GM23248 (cell line): ENCODE measurements around the gene POLN.

Experiments used
- EZH2 ChIP-seq: fragments of 200-600 bp; sonication (generic); IDR thresholded peaks from 2 replicates; pipeline ENCODE4 v1.6.1; 2018; ENCODE audit warnings: antibody characterized with exemption, mild to moderate bottlenecking; ENCODE audit not compliant: insufficient read depth, poor library complexity, severe bottlenecking
- EZH2phosphoT487 ChIP-seq: fragments of 200-600 bp; sonication (generic); IDR thresholded peaks from 2 replicates; pipeline ENCODE4 v1.6.1; 2018; ENCODE audit warnings: antibody characterized with exemption, moderate library complexity, mild to moderate bottlenecking, low read depth; ENCODE audit not compliant: insufficient read depth

DNA sequence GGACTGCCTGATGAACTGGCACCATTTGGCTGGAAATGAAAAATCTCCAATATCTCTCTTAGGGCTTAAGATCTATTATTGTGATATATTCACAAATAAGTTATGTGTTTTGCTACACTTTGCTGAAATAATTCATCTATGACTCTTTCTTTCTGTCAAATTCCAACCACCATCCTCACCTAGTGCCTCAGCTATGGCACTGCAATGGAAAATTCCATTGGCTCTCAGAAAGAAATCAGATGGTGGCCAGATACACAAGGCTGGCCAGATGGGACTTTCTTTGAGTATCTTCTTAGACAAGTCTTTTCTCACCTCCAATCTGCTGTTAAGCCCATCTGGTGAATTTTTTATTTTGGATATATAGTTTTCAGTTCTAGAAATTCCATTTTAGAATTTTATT is 154.8 kb downstream of the POLN start:
- TF ChIP-seq EZH2 (no peak), EZH2phosphoT487 (no peak)
